Lung (tissue), 12 donors: ENCODE results near the gene YEATS2. TPM values are rescaled to one million over a fixed set of nuclear protein-coding genes. Genes with fewer than 3 reads are reported as not detected.

Source experiments
- ATAC-seq: fragments of 200-7000 bp; cut with Tn5 transposase; one replicate; pipeline ENCODE4 v1.9.1; 2020; ENCODE audit warnings: moderate number of reproducible peaks; ENCODE audit not compliant: insufficient read depth, low FRiP score
- DNase-seq, 3 donors: peaks; one replicate each; pipeline ENCODE4 v3.0.0-alpha.2; 2013 to 2017
- H3K27ac ChIP-seq, 2 donors: one replicate each; pipeline ENCODE4 v1.5.1; 2013; ENCODE audit warnings: mild to moderate bottlenecking in 2 of 2, moderate library complexity in 2 of 2, control low read depth in 1 of 2, inconsistent platforms in 1 of 2, low read depth in 1 of 2, low read length in 1 of 2
- H3K27me3 ChIP-seq, 3 donors: one replicate each; pipeline ENCODE4 v1.5.1; 2013; ENCODE audit warnings: low read length in 2 of 3; ENCODE audit not compliant: control insufficient read depth in 3 of 3, insufficient read depth in 3 of 3
- H3K36me3 ChIP-seq, 4 donors: one replicate each; pipeline ENCODE4 v1.5.1; 2013; ENCODE audit warnings: low read length in 4 of 4, mild to moderate bottlenecking in 1 of 4, moderate library complexity in 1 of 4; ENCODE audit not compliant: control insufficient read depth in 4 of 4, insufficient read depth in 4 of 4
- H3K4me1 ChIP-seq, 5 donors: one replicate each; pipeline ENCODE4 v1.5.1; 2013; ENCODE audit warnings: low read length in 5 of 5, mild to moderate bottlenecking in 2 of 5, moderate library complexity in 1 of 5; ENCODE audit not compliant: control insufficient read depth in 5 of 5, insufficient read depth in 5 of 5
- H3K4me3 ChIP-seq: one replicate; pipeline ENCODE4 v1.5.1; 2013; ENCODE audit warnings: mild to moderate bottlenecking, control low read depth, moderate library complexity
- H3K9ac ChIP-seq, 2 donors: one replicate each; pipeline ENCODE4 v1.5.1; 2013; ENCODE audit warnings: low read length in 2 of 2, control low read depth in 1 of 2; ENCODE audit not compliant: insufficient read depth in 1 of 2
- H3K9me3 ChIP-seq, 4 donors: one replicate each; pipeline ENCODE4 v1.5.1; 2013; ENCODE audit warnings: low read length in 3 of 4, mild to moderate bottlenecking in 1 of 4, moderate library complexity in 1 of 4; ENCODE audit not compliant: control insufficient read depth in 4 of 4, insufficient read depth in 3 of 4
- CTCF ChIP-seq: IDR thresholded peaks from 2 replicates; pipeline ENCODE4 v1.5.1; 2012; ENCODE audit warnings: mild to moderate bottlenecking; ENCODE audit errors: control extremely low read depth, extremely low read depth
- WGBS, 2 donors: extraction: QIAGEN DNeasy Blood & Tissue Kit; methylation state at CpG; one replicate each; pipeline ENCODE4 v1.1.7; 2013; 5-methylcytosine and 5-hydroxymethylcytosine counted together
- polyA plus RNA-seq, 2 donors: library from polyadenylated mRNA; stranded (reverse); fragments of 200-250 nt; gene quantifications; one replicate each; pipeline ENCODE4 v1.2.1, GENCODE V29; 2013
- total RNA-seq, 2 donors: library from RNA; depleted of rRNA in 1 of 2; stranded (reverse); fragments of >200 nt in 1 of 2; gene quantifications; one replicate each; pipeline ENCODE4 v1.2.1, GENCODE V29; 2014 to 2021
- donor health status: control.
- donor health status: control.
- donor health status: Bipolar disorder and iron deficiency.
- donor health status: healthy.
- donor health status: DM: yes; HTN: yes; CAD: no.

The YEATS2 gene
- total and polyA plus RNA-seq, 4 donors: 9.6 to 42.9 (median 18.9) TPM

GRCh38 chr3:183818706-183819624 lies 121.4 kb downstream of the YEATS2 start:
- H3K36me3 ChIP-seq: peaks cover 0 to 2% (median 0%) of the 10 kb centered on the region in 4 donors
- no peak for TF ChIP-seq CTCF
- DNase-seq: no peak
- no peak overlapping the region for H3K9ac ChIP-seq
- WGBS, 2 donors: 89 to 92% methylated on average over 25 of the region's 25 CpGs
- H3K27me3 ChIP-seq: no peaks in the 10 kb centered on the region
- no peak overlapping the region for H3K27ac ChIP-seq
- peaks cover 0 to 3% (median 0%) of the 10 kb centered on the region in 5 donors for H3K4me1 ChIP-seq
- no peak for ATAC-seq
- H3K9me3 ChIP-seq: no peaks in the 10 kb centered on the region
- no peak overlapping the region for H3K4me3 ChIP-seq

- DNase-seq (no peak), ATAC-seq (no peak)
- Histone ChIP-seq H3K36me3 (peaks cover 0 to 2% (median 0%) of the 10 kb centered on the region in 4 donors), H3K27ac (no peak overlapping the region), H3K27me3 (no peaks in the 10 kb centered on the region), H3K9ac (no peak overlapping the region), H3K4me3 (no peak overlapping the region), H3K9me3 (no peaks in the 10 kb centered on the region), H3K4me1 (peaks cover 0 to 7% (median 0%) of the 10 kb centered on the region in 5 donors)
- 85% methylated on average over 6 of the region's 6 CpGs for WGBS, 2 donors
- TF ChIP-seq CTCF: no peak
Measured at GRCh38 chr3:183819831-183820230, 122.2 kb downstream of the YEATS2 start.

DNA sequence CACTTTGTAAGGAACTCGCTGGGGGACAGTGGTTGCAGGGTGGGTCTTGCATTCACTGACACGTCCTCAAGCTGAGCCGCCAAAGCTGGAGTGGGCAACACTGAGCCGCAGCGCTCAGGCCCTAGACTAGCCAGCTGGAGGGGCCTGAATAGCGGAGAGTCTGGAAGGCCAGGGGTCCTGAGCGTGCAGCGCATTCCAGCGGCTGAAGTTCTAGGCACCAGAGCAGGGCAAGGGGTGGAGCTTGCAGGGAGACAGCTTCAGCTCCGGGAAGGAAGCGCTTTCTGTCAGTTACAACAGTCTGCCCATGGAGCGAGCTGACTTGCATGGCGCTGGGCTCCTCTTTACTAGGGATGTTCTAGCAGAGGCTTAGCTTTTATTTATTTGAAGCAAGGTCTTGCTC lies 125.0 kb downstream of the YEATS2 start:
- DNase-seq: peak in 2 of 3 donors; percentile 22 to 30

More for the DNA sequence above, 125.0 kb downstream of the YEATS2 start:
- TF ChIP-seq CTCF: no peak
- H3K27ac ChIP-seq: no peak overlapping the region
- ATAC-seq: no peak
- no peak overlapping the region for H3K4me3 ChIP-seq
- no peaks in the 10 kb centered on the region for H3K9me3 ChIP-seq
- H3K36me3 ChIP-seq: peaks cover 0 to 3% (median 0%) of the 10 kb centered on the region in 4 donors
- peaks cover 0 to 9% (median 0%) of the 10 kb centered on the region in 5 donors for H3K4me1 ChIP-seq
- no peak overlapping the region for H3K9ac ChIP-seq
- H3K27me3 ChIP-seq: no peaks in the 10 kb centered on the region
- 84% methylated on average over 13 of the region's 13 CpGs for WGBS, 2 donors
